Measurements from ENCODE around the gene AGBL4. TPM values are rescaled to one million over a fixed set of nuclear protein-coding genes. Genes with fewer than 3 reads are reported as not detected.

The AGBL4 gene
- total RNA-seq, 1 experiment from 2014 or later = not detected

DNA sequence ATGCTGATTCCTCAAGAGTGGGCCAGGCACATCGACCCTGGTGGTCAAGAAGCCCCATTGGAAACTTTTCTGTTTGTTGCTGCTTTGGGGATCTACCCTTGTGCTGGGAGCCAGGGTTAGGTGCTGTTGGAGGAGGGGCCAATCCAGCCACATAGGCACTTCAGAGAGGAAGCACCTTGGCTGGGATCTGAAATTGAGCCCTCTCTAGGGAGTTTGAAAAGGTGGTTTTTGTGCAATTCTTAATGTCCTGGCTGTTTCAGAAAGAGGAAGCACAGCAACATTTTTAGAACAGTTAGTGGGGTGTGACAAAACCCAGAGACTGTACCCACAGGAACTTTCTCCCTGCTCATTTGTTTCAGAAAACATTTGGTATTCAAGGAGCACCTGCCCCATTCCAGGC lies 1229.9 kb downstream of the AGBL4 start:
- intact Hi-C loops (cut with micrococcal nuclease) = no loop called here
- Histone ChIP-seq H3K36me3 (ENCODE audit: control insufficient read depth in 1 of 2, insufficient read depth in 2 of 2, low read length in 2 of 2) (no peaks in the 10 kb centered on the region), H2AFZ (ENCODE audit: low read depth, low read length, poor library complexity, severe bottlenecking) (no peak overlapping the region), H3K4me1 (ENCODE audit: control insufficient read depth in 1 of 2, insufficient read depth in 2 of 2, low read length in 2 of 2) (no peaks in the 10 kb centered on the region), H3K4me3 (replicated peaks in 1 of 2; ENCODE audit: low read depth in 1 of 2, low read length in 2 of 2) (no peak overlapping the region), H3K27me3 (ENCODE audit: insufficient read depth, low read length) (no peaks in the 10 kb centered on the region), H3K27ac (ENCODE audit: low read depth, low read length) (no peak overlapping the region), H3K79me2 (ENCODE audit: insufficient read depth, low read length) (no peaks in the 10 kb centered on the region), H3K9me3 (ENCODE audit: control insufficient read depth in 1 of 2, insufficient read depth in 1 of 2, low read depth in 1 of 2, low read length in 2 of 2) (no peaks in the 10 kb centered on the region), H4K20me1 (ENCODE audit: insufficient read depth) (no peaks in the 10 kb centered on the region), H3K4me2 (ENCODE audit: low read length) (no peak overlapping the region), H3K9me2 (ENCODE audit: insufficient read depth) (no peaks in the 10 kb centered on the region), H3K9ac (ENCODE audit: low read length) (no peak overlapping the region)
- BruUV-seq (replicated peaks) = no TSS peak
- POLR2A ChIA-PET = no interaction called here
- DNase-seq (ENCODE audit: low read depth, low spot score) (no peak), ATAC-seq (no peak)
- CTCF ChIA-PET = no interaction called here
- RAD21 ChIA-PET (ENCODE audit: low non-redundant PET in 1 of 2, low total read pairs in 2 of 2, uncharacterized antibody in 2 of 2, unreplicated experiment in 2 of 2) = no interaction called here
- TF ChIP-seq TCF7L2 (IDR thresholded peaks at IDR 0.05; ENCODE audit: borderline replicate concordance, extremely low read depth, insufficient read depth, insufficient read length) (no peak), CEBPB (IDR thresholded peaks at IDR 0.05; ENCODE audit: low read depth) (no peak), FOSL1 (IDR thresholded peaks at IDR 0.05; ENCODE audit: low read depth) (no peak), CBX3 (IDR thresholded peaks at IDR 0.05; ENCODE audit: low read depth) (no peak), SRF (IDR thresholded peaks at IDR 0.05; ENCODE audit: low read depth) (no peak), POLR2AphosphoS5 (IDR thresholded peaks at IDR 0.05; ENCODE audit: low read depth, low read length) (no peak), EGR1 (IDR thresholded peaks at IDR 0.05; ENCODE audit: low read depth) (no peak), EZH2 (IDR thresholded peaks at IDR 0.05) (no peak), SP1 (IDR thresholded peaks at IDR 0.05; ENCODE audit: low read depth) (no peak), SIN3A (IDR thresholded peaks at IDR 0.05; ENCODE audit: low read depth) (no peak), POLR2A (IDR thresholded peaks at IDR 0.05; ENCODE audit: borderline replicate concordance, extremely low read depth, insufficient read depth, insufficient read length) (no peak), RAD21 (IDR thresholded peaks at IDR 0.05; ENCODE audit: low read depth) (no peak), EZH2phosphoT487 (IDR thresholded peaks at IDR 0.05; ENCODE audit: borderline replicate concordance) (no peak)
- TF ChIP-seq, protein P1, sequence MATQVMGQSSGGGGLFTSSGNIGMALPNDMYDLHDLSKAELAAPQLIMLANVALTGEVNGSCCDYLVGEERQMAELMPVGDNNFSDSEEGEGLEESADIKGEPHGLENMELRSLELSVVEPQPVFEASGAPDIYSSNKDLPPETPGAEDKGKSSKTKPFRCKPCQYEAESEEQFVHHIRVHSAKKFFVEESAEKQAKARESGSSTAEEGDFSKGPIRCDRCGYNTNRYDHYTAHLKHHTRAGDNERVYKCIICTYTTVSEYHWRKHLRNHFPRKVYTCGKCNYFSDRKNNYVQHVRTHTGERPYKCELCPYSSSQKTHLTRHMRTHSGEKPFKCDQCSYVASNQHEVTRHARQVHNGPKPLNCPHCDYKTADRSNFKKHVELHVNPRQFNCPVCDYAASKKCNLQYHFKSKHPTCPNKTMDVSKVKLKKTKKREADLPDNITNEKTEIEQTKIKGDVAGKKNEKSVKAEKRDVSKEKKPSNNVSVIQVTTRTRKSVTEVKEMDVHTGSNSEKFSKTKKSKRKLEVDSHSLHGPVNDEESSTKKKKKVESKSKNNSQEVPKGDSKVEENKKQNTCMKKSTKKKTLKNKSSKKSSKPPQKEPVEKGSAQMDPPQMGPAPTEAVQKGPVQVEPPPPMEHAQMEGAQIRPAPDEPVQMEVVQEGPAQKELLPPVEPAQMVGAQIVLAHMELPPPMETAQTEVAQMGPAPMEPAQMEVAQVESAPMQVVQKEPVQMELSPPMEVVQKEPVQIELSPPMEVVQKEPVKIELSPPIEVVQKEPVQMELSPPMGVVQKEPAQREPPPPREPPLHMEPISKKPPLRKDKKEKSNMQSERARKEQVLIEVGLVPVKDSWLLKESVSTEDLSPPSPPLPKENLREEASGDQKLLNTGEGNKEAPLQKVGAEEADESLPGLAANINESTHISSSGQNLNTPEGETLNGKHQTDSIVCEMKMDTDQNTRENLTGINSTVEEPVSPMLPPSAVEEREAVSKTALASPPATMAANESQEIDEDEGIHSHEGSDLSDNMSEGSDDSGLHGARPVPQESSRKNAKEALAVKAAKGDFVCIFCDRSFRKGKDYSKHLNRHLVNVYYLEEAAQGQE (IDR thresholded peaks at IDR 0.05; ENCODE audit: low read depth) = no peak
- TF ChIP-seq, protein P2, sequence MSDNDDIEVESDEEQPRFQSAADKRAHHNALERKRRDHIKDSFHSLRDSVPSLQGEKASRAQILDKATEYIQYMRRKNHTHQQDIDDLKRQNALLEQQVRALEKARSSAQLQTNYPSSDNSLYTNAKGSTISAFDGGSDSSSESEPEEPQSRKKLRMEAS (IDR thresholded peaks at IDR 0.05) = no peak

Measured in HCT116 (cell line).